WTC11 (cell line): ENCODE results near the gene LHPP. TPM values are rescaled to one million over a fixed set of nuclear protein-coding genes. Genes with fewer than 3 reads are reported as not detected.

Source experiments
- ATAC-seq: fragments of 200-7000 bp; cut with Tn5 transposase; 2 replicates; pipeline ENCODE4 v1.10.0; 2021; ENCODE audit warnings: mild to moderate bottlenecking, moderate library complexity
- CTCF ChIA-PET: fragments of 300-600 bp; sonication (Branson Sonifier 250); formaldehyde crosslinking; loops from one replicate; lab custom pipeline; 2021; ENCODE audit warnings: antibody characterized with exemption; lab: Charles Lee
- POLR2A ChIA-PET: fragments of 350-600 bp; sonication (Branson Sonifier 250); formaldehyde crosslinking; loops from one replicate; lab custom pipeline; 2021; ENCODE audit warnings: antibody characterized with exemption; lab: Charles Lee
- DNase-seq: peaks from one replicate; pipeline ENCODE4 v3.0.0; 2021; ENCODE audit warnings: low spot score
- H3K27ac Mint-ChIP-seq: 2 replicates; pipeline ENCODE4 v1.8.0; 2021; ENCODE audit warnings: mixed read lengths
- H3K27me3 Mint-ChIP-seq: 2 replicates; pipeline ENCODE4 v1.8.0; 2021; ENCODE audit warnings: low read depth, mild to moderate bottlenecking, moderate library complexity, mixed read lengths
- H3K36me3 Mint-ChIP-seq: 2 replicates; pipeline ENCODE4 v1.8.0; 2021; ENCODE audit warnings: mixed read lengths
- H3K4me1 Mint-ChIP-seq: 2 replicates; pipeline ENCODE4 v1.8.0; 2022; ENCODE audit warnings: mixed read lengths
- H3K4me3 Mint-ChIP-seq: 2 replicates; pipeline ENCODE4 v1.8.0; 2021; ENCODE audit warnings: mild to moderate bottlenecking, moderate library complexity, mixed read lengths
- H3K9me3 Mint-ChIP-seq: 2 replicates; pipeline ENCODE4 v1.8.0; 2021; ENCODE audit warnings: mixed read lengths
- ELF4 ChIP-seq: sonication (generic); formaldehyde crosslinking; IDR thresholded peaks from 2 replicates; pipeline ENCODE4 v1.8.1; 2022; ENCODE audit warnings: low read depth, mild to moderate bottlenecking, moderate library complexity, missing genetic modification reagents
- ETV6 ChIP-seq: sonication (generic); formaldehyde crosslinking; IDR thresholded peaks from 2 replicates; pipeline ENCODE4 v1.8.1; 2022; ENCODE audit warnings: mild to moderate bottlenecking, missing genetic modification reagents
- FOXK1 ChIP-seq: sonication (generic); formaldehyde crosslinking; IDR thresholded peaks from 2 replicates; pipeline ENCODE4 v1.8.0; 2022; ENCODE audit warnings: mild to moderate bottlenecking, moderate library complexity, missing genetic modification reagents
- HMGA2 ChIP-seq: fragments of 250-450 bp; sonication (Bioruptor Pico); IDR thresholded peaks from 2 replicates; pipeline ENCODE4 v1.4.0; 2021; ENCODE audit warnings: mild to moderate bottlenecking, moderate library complexity
- JAZF1 ChIP-seq: fragments of 250-450 bp; sonication (Bioruptor Pico); IDR thresholded peaks from 2 replicates; pipeline ENCODE4 v1.9.0; 2021; ENCODE audit warnings: moderate library complexity, mild to moderate bottlenecking, inconsistent platforms
- NFYB ChIP-seq: sonication (generic); formaldehyde crosslinking; conservative IDR thresholded peaks from 2 replicates; pipeline ENCODE4 v1.8.0; 2022; ENCODE audit warnings: low read depth, missing genetic modification reagents
- NR1H2 ChIP-seq: sonication (generic); formaldehyde crosslinking; IDR thresholded peaks from 2 replicates; pipeline ENCODE4 v1.9.0; 2021; ENCODE audit warnings: mild to moderate bottlenecking, moderate library complexity, missing genetic modification reagents
- NR2C2 ChIP-seq: sonication (generic); formaldehyde crosslinking; IDR thresholded peaks from 2 replicates; pipeline ENCODE4 v1.8.0; 2022; ENCODE audit warnings: mild to moderate bottlenecking, missing genetic modification reagents
- SMAD4 ChIP-seq: sonication (generic); formaldehyde crosslinking; IDR thresholded peaks from 2 replicates; pipeline ENCODE4 v1.8.0; 2022; ENCODE audit warnings: mild to moderate bottlenecking, missing genetic modification reagents
- TEAD1 ChIP-seq: sonication (generic); formaldehyde crosslinking; IDR thresholded peaks from 2 replicates; pipeline ENCODE4 v1.8.0; 2022; ENCODE audit warnings: mild to moderate bottlenecking, missing genetic modification reagents
- ZNF121 ChIP-seq: sonication (generic); formaldehyde crosslinking; IDR thresholded peaks from 2 replicates; pipeline ENCODE4 v1.8.0; 2023; ENCODE audit warnings: missing genetic modification reagents
- ZNF232 ChIP-seq: sonication (generic); formaldehyde crosslinking; IDR thresholded peaks from 2 replicates; pipeline ENCODE4 v1.8.0; 2022; ENCODE audit warnings: mild to moderate bottlenecking, missing genetic modification reagents
- ZNF317 ChIP-seq: sonication (generic); formaldehyde crosslinking; IDR thresholded peaks from 2 replicates; pipeline ENCODE4 v1.8.1; 2023; ENCODE audit warnings: low read depth, mild to moderate bottlenecking, moderate library complexity, missing genetic modification reagents, borderline replicate concordance
- ZNF423 ChIP-seq: fragments of 250-450 bp; sonication (Bioruptor Pico); IDR thresholded peaks from 2 replicates; pipeline ENCODE4 v2.1.2; 2022; ENCODE audit warnings: mild to moderate bottlenecking, moderate library complexity
- total RNA-seq: library from RNA; stranded (reverse); gene quantifications from 3 replicates; pipeline ENCODE4 v1.2.3, GENCODE V29; 2021
- TF ChIP-seq, protein P1 (sequence below): fragments of 250-450 bp; sonication (Bioruptor Pico); IDR thresholded peaks from 2 replicates; pipeline ENCODE4 v1.9.0; 2021; ENCODE audit warnings: moderate library complexity, mild to moderate bottlenecking, inconsistent platforms, borderline replicate concordance
- TF ChIP-seq, protein P2 (sequence below): sonication (generic); formaldehyde crosslinking; IDR thresholded peaks from 2 replicates; pipeline ENCODE4 v1.8.1; 2023; ENCODE audit warnings: mild to moderate bottlenecking, missing genetic modification reagents
- TF ChIP-seq, protein P3 (sequence below): sonication (generic); formaldehyde crosslinking; IDR thresholded peaks from 2 replicates; pipeline ENCODE4 v1.8.1; 2023; ENCODE audit warnings: mild to moderate bottlenecking, missing genetic modification reagents, moderate library complexity
- TF ChIP-seq, protein P4 (sequence below): sonication (generic); formaldehyde crosslinking; IDR thresholded peaks from 2 replicates; pipeline ENCODE4 v1.8.1; 2023; ENCODE audit warnings: mild to moderate bottlenecking, missing genetic modification reagents, moderate library complexity
- TF ChIP-seq, protein P5 (sequence below): sonication (generic); formaldehyde crosslinking; IDR thresholded peaks from 2 replicates; pipeline ENCODE4 v1.8.0; 2022; ENCODE audit warnings: mild to moderate bottlenecking, missing genetic modification reagents
- TF ChIP-seq, protein P6 (sequence below): sonication (generic); formaldehyde crosslinking; IDR thresholded peaks from 2 replicates; pipeline ENCODE4 v1.8.1; 2022; ENCODE audit warnings: low read depth, mild to moderate bottlenecking, moderate library complexity, missing genetic modification reagents, borderline replicate concordance
- TF ChIP-seq, protein P7 (sequence below): sonication (generic); formaldehyde crosslinking; IDR thresholded peaks from 2 replicates; pipeline ENCODE4 v1.8.0; 2023; ENCODE audit warnings: missing genetic modification reagents

LHPP gene
- total RNA-seq, 1 experiment from 2014 or later, result 33.2 TPM

DNA sequence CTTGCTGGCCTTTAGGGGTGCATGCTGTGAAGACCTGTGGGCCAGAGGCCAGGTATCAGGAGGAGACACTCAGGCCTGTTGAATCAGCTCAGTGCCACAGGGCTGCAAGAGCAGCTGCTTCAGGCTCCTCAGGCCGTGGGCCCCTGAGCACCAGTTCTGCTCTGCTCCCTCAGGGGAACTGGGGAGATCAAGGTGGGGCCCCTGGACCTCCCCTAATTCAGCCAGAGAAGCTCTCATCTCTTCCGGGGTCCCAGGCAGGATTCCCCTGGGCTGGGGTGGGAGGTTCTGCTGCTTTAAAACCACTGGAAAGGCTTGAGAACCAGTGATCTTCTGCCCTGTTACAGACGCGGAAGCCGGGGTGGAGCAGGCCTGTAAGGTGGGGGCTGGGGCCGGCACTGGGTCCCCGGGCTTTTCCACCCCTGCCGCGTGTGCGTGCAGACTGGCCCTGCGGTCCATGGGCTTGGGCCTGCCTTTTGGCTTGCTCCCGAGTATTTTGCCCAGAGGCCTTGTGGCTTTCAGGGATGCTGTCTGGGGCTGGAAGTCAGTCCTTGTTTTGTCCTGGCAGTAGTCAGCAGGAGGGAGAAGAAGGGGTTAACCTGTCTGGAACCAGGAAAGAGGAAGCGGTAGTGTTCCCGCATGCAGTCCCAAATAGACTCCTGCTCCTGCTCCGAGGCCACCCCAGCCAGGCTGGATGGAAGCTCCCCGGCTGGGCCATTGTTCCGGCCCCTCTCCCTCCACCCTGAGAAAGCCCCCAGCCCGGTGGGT is 74.3 kb downstream of the LHPP start:
- no peaks in the 10 kb centered on the region; the same call in 1 of the 2 replicates for H3K27me3 Mint-ChIP-seq
- H3K4me1 Mint-ChIP-seq, result peaks cover 39% of the 10 kb centered on the region
- no peaks in the 10 kb centered on the region for H3K9me3 Mint-ChIP-seq
- peak; percentile 15 for ATAC-seq
- DNase-seq, result no peak
- POLR2A ChIA-PET, result no interaction called here
- peak overlapping the region; percentile 63 for H3K27ac Mint-ChIP-seq
- no peak overlapping the region for H3K4me3 Mint-ChIP-seq
- TF ChIP-seq ZNF317 (CRISPR knock-in tag) (no peak), ZNF232 (CRISPR knock-in tag) (no peak), NR1H2 (CRISPR knock-in tag) (no peak), HMGA2 (CRISPR knock-in tag) (no peak), ELF4 (no peak), JAZF1 (CRISPR knock-in tag) (no peak), ETV6 (CRISPR knock-in tag) (no peak), NFYB (CRISPR knock-in tag) (no peak)
- TF ChIP-seq, protein P1, sequence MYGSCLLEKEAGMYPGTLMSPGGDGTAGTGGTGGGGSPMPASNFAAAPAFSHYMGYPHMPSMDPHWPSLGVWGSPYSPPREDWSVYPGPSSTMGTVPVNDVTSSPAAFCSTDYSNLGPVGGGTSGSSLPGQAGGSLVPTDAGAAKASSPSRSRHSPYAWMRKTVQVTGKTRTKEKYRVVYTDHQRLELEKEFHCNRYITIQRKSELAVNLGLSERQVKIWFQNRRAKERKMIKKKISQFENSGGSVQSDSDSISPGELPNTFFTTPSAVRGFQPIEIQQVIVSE (CRISPR knock-in tag), result no peak
- TF ChIP-seq, protein P2, sequence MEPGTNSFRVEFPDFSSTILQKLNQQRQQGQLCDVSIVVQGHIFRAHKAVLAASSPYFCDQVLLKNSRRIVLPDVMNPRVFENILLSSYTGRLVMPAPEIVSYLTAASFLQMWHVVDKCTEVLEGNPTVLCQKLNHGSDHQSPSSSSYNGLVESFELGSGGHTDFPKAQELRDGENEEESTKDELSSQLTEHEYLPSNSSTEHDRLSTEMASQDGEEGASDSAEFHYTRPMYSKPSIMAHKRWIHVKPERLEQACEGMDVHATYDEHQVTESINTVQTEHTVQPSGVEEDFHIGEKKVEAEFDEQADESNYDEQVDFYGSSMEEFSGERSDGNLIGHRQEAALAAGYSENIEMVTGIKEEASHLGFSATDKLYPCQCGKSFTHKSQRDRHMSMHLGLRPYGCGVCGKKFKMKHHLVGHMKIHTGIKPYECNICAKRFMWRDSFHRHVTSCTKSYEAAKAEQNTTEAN (CRISPR knock-in tag), result no peak
- TF ChIP-seq, protein P3, sequence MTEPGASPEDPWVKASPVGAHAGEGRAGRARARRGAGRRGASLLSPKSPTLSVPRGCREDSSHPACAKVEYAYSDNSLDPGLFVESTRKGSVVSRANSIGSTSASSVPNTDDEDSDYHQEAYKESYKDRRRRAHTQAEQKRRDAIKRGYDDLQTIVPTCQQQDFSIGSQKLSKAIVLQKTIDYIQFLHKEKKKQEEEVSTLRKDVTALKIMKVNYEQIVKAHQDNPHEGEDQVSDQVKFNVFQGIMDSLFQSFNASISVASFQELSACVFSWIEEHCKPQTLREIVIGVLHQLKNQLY (CRISPR knock-in tag), result no peak
- TF ChIP-seq, protein P4, sequence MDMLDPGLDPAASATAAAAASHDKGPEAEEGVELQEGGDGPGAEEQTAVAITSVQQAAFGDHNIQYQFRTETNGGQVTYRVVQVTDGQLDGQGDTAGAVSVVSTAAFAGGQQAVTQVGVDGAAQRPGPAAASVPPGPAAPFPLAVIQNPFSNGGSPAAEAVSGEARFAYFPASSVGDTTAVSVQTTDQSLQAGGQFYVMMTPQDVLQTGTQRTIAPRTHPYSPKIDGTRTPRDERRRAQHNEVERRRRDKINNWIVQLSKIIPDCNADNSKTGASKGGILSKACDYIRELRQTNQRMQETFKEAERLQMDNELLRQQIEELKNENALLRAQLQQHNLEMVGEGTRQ, result no peak
- TF ChIP-seq, all 79 proteins: peak for 0
- no peaks in the 10 kb centered on the region for H3K36me3 Mint-ChIP-seq
- CTCF ChIA-PET, result interaction anchor here (0.6 to 4.1 kb wide), 14 partner anchors 10 to 228 kb away, joined by 3 to 26 read pairs (median 4); partner anchors contain the start of gene OAT

DNA sequence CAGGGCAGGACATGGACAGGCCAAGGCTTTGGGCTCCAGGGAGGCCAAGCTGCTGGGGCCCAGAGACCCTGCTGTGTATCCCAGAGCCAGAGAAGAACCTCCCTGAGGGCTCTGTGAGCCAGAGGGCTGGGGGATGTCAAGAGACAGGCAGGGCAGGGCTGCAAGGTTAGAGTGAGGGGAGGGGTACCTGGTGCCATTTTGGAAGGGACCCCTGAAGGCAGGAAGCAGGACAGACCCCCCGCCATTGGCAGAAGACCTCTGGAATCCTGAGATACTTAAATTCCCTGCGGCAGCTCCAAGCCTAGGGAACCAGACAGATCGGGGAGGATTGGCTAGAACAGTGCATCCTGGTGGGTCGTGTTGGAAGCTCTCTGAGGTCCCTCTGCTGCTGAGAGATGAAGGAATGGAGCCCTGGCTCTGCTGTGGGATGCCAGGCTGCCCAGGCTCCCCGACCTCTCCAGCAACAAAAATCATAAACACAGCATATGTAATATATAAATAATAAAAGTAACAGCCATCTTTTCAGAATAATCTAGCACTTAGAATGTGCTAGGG is 75.0 kb downstream of the LHPP start:
- ATAC-seq (peak; percentile 9), DNase-seq (no peak)
- TF ChIP-seq FOXK1 (CRISPR knock-in tag) (no peak), ZNF121 (0 out of 2 replicates have a peak, but pooled peaks have one; percentile 2), NFYB (CRISPR knock-in tag) (no peak), NR2C2 (CRISPR knock-in tag) (no peak), ZNF423 (CRISPR knock-in tag) (0 out of 2 replicates have a peak, but pooled peaks have one; percentile 5), TEAD1 (CRISPR knock-in tag) (no peak), SMAD4 (no peak)
- TF ChIP-seq, protein P5, sequence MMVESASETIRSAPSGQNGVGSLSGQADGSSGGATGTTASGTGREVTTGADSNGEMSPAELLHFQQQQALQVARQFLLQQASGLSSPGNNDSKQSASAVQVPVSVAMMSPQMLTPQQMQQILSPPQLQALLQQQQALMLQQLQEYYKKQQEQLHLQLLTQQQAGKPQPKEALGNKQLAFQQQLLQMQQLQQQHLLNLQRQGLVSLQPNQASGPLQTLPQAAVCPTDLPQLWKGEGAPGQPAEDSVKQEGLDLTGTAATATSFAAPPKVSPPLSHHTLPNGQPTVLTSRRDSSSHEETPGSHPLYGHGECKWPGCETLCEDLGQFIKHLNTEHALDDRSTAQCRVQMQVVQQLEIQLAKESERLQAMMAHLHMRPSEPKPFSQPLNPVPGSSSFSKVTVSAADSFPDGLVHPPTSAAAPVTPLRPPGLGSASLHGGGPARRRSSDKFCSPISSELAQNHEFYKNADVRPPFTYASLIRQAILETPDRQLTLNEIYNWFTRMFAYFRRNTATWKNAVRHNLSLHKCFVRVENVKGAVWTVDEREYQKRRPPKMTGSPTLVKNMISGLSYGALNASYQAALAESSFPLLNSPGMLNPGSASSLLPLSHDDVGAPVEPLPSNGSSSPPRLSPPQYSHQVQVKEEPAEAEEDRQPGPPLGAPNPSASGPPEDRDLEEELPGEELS (CRISPR knock-in tag), result no peak
- TF ChIP-seq, protein P6, sequence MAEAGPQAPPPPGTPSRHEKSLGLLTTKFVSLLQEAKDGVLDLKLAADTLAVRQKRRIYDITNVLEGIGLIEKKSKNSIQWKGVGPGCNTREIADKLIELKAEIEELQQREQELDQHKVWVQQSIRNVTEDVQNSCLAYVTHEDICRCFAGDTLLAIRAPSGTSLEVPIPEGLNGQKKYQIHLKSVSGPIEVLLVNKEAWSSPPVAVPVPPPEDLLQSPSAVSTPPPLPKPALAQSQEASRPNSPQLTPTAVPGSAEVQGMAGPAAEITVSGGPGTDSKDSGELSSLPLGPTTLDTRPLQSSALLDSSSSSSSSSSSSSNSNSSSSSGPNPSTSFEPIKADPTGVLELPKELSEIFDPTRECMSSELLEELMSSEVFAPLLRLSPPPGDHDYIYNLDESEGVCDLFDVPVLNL, result no peak
- TF ChIP-seq, protein P2 (CRISPR knock-in tag), result no peak
- TF ChIP-seq, protein P7, sequence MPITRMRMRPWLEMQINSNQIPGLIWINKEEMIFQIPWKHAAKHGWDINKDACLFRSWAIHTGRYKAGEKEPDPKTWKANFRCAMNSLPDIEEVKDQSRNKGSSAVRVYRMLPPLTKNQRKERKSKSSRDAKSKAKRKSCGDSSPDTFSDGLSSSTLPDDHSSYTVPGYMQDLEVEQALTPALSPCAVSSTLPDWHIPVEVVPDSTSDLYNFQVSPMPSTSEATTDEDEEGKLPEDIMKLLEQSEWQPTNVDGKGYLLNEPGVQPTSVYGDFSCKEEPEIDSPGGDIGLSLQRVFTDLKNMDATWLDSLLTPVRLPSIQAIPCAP, result no peak
- ChIA-PET POLR2A (interaction anchor here (0.8 kb wide), 1 partner anchor 133 kb away, joined by 3 read pairs; no protein-coding TSS in a partner anchor), CTCF (interaction anchor here (0.6 to 4.1 kb wide), 12 partner anchors 9 to 229 kb away, joined by 3 to 26 read pairs (median 4); partner anchors contain the start of gene OAT)
- Mint-ChIP-seq H3K27me3 (no peaks in the 10 kb centered on the region; the same call in 1 of the 2 replicates), H3K4me3 (no peak overlapping the region), H3K27ac (peak overlapping the region; percentile 63; the same call in 1 of the 2 replicates), H3K9me3 (no peaks in the 10 kb centered on the region), H3K36me3 (no peaks in the 10 kb centered on the region), H3K4me1 (peaks cover 34% of the 10 kb centered on the region)
